Body of pancreas (tissue), 4 donors: ENCODE data around the gene ADCY3. TPM values are rescaled to one million over a fixed set of nuclear protein-coding genes. Genes with fewer than 3 reads are reported as not detected.

Experiments used
- ATAC-seq: fragments of 150-250 bp; one replicate; pipeline ENCODE4 v1.9.1; 2016
- DNase-seq, 4 donors: peaks; one replicate each; pipeline ENCODE4 v3.0.0-alpha.2; 2019
- H3K27ac ChIP-seq, 4 donors: fragments of 200-600 bp; sonication (generic); 1 replicate in 3 of 4; 2 replicates in 1 of 4; pipeline versions ENCODE4 v1.5.1 to v1.6.1; 2016 to 2019; ENCODE audit warnings: mild to moderate bottlenecking in 1 of 4, mixed read lengths in 1 of 4, moderate library complexity in 1 of 4
- H3K27me3 ChIP-seq, 2 donors: fragments of 200-600 bp; sonication (generic); one replicate each; pipeline ENCODE4 v1.6.0; 2016; ENCODE audit warnings: mild to moderate bottlenecking in 1 of 2
- H3K36me3 ChIP-seq, 2 donors: fragments of 200-600 bp; sonication (generic); replicated peaks in 1 of 2; 2 replicates each; pipeline ENCODE4 v1.5.1; 2016; ENCODE audit warnings: low read depth in 2 of 2; ENCODE audit not compliant: insufficient read depth in 1 of 2
- H3K4me1 ChIP-seq: fragments of 200-600 bp; sonication (generic); one replicate; pipeline ENCODE4 v1.6.0; 2016
- H3K4me3 ChIP-seq, 2 donors: fragments of 200-600 bp; sonication (generic); 1 replicate in 1 of 2; 2 replicates in 1 of 2; pipeline ENCODE4 v1.5.1; 2016 to 2019
- H3K9me3 ChIP-seq, 3 donors: fragments of 200-600 bp; sonication (generic); 1 replicate in 2 of 3; 2 replicates in 1 of 3; pipeline ENCODE4 v1.5.1; 2016
- POLR2A ChIP-seq, 3 donors: fragments of 450-650 bp; IDR thresholded peaks; one replicate each; pipeline ENCODE4 v1.6.1; 2016; ENCODE audit warnings: antibody characterized with exemption in 3 of 3, mild to moderate bottlenecking in 2 of 3
- WGBS, 2 donors: methylation state at CpG; one replicate each; pipeline ENCODE4 v1.1.5; 2017; 5-methylcytosine and 5-hydroxymethylcytosine counted together
- intact Hi-C: fragments of 100-400 bp; cut with DNase I; formaldehyde crosslinking; loops from one replicate; pipeline ENCODE4 v1.15.1; 2023
- total RNA-seq, 2 donors: library from RNA; depleted of rRNA; stranded (reverse); fragments of >200 nt; gene quantifications; one replicate each; pipeline ENCODE4 v1.1.0, GENCODE V29; 2016
- TF ChIP-seq, protein P1 (sequence below), 7 experiments: fragments of 450-650 bp in 4 of 7; fragments of 200-600 bp in 3 of 7; sonication (generic) in 3 of 7; IDR thresholded peaks; one replicate each; pipeline ENCODE4 v1.5.1; 2016 to 2019; ENCODE audit warnings: antibody characterized with exemption in 7 of 7

ADCY3 gene
- total RNA-seq, 2 donors from 2014 or later, result 17.1 to 63.9 TPM

DNA sequence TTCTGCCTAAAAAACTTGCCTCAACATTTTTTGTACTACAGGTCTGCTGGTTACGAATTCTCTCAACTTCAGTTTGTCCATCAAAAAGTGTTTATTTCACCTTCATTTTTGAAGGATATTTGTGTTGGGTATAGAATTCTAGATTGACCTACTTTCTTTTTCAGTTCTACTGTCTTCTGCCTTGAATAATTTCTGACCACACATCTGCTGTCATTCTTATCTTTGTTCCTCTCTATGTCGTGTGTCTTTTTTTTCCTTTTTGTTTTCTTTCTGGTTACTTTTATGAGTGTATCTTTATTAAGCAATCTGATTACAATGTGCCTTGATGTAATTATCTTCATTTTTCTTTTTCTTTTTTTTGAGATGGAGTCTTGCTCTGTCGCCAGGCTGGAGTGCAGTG lies 25.3 kb downstream of the ADCY3 start:
- peaks cover 0 to 12% (median 0%) of the 10 kb centered on the region in 3 donors for H3K9me3 ChIP-seq
- DNase-seq, result no peak
- no peaks in the 10 kb centered on the region for H3K27me3 ChIP-seq
- peaks cover 4% of the 10 kb centered on the region for H3K4me1 ChIP-seq
- no peak overlapping the region for H3K27ac ChIP-seq
- 70 to 77% methylated on average over 3 of the region's 3 CpGs for WGBS, 2 donors
- no peaks in the 10 kb centered on the region for H3K36me3 ChIP-seq
- intact Hi-C loops, result no loop called here
- TF ChIP-seq POLR2A (IDR thresholded peaks at IDR 0.05), result no peak
- TF ChIP-seq, protein P1, sequence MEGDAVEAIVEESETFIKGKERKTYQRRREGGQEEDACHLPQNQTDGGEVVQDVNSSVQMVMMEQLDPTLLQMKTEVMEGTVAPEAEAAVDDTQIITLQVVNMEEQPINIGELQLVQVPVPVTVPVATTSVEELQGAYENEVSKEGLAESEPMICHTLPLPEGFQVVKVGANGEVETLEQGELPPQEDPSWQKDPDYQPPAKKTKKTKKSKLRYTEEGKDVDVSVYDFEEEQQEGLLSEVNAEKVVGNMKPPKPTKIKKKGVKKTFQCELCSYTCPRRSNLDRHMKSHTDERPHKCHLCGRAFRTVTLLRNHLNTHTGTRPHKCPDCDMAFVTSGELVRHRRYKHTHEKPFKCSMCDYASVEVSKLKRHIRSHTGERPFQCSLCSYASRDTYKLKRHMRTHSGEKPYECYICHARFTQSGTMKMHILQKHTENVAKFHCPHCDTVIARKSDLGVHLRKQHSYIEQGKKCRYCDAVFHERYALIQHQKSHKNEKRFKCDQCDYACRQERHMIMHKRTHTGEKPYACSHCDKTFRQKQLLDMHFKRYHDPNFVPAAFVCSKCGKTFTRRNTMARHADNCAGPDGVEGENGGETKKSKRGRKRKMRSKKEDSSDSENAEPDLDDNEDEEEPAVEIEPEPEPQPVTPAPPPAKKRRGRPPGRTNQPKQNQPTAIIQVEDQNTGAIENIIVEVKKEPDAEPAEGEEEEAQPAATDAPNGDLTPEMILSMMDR (IDR thresholded peaks at IDR 0.05), result no peak
- no peak for ATAC-seq
- no peak overlapping the region for H3K4me3 ChIP-seq

DNA sequence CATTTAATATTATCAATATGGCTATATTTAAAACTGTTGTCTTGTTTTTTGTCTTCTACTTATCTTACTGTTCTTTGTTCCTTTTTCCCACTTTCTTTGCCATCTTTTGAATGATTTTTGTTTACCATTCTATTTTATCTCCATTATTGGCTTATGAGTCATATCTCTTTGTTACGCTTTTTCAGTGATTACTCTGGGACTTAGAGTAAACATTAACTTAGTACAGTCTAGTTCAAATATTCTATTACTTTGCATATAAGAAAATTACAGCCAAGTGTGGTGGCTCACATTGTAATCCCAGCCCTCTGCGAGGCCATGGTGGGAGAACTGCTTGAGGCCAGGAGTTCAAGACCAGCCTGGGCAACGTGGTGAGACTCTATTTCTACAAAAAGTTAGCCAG lies 26.1 kb downstream of the ADCY3 start:
- Histone ChIP-seq H3K4me1 (peaks cover 4% of the 10 kb centered on the region), H3K4me3 (no peak overlapping the region), H3K27me3 (no peaks in the 10 kb centered on the region), H3K27ac (no peak overlapping the region), H3K9me3 (peaks cover 0 to 12% (median 0%) of the 10 kb centered on the region in 3 donors), H3K36me3 (no peaks in the 10 kb centered on the region)
- WGBS, 2 donors, result 28 to 37% methylated on average over 3 of the region's 3 CpGs
- intact Hi-C loops, result no loop called here
- ATAC-seq (peak; percentile 35), DNase-seq (no peak)
- no peak for TF ChIP-seq POLR2A (IDR thresholded peaks at IDR 0.05)
- TF ChIP-seq, protein P1 (IDR thresholded peaks at IDR 0.05), result no peak

DNA sequence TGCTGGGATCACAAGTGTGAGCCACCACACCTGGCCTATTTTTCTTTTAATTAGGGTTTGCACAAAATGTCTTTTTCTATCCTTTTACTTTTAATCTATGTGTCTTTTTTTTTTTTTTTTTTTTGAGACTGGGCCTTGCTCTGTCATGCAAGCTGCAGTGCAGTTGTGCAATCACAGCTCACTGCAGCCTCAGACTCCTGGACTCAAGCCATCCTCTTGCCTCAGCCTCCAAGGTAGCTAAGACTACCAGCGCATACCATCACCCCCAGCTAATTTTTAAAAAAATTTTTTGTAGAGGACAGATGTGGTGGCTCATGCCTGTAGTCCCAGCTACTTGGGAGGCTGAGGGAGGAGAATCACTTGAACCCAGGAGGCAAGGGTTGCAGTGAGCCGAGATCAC lies 27.1 kb downstream of the ADCY3 start:
- H3K4me1 ChIP-seq, result peaks cover 4% of the 10 kb centered on the region
- no peaks in the 10 kb centered on the region for H3K27me3 ChIP-seq
- no peaks in the 10 kb centered on the region for H3K36me3 ChIP-seq
- H3K4me3 ChIP-seq, result no peak overlapping the region
- WGBS, 2 donors, result 92 to 97% methylated on average over 2 of the region's 2 CpGs
- H3K9me3 ChIP-seq, result peaks cover 0 to 12% (median 0%) of the 10 kb centered on the region in 3 donors
- ATAC-seq, result no peak
- TF ChIP-seq POLR2A (IDR thresholded peaks at IDR 0.05), result no peak
- TF ChIP-seq, protein P1 (IDR thresholded peaks at IDR 0.05), result no peak
- no peak for DNase-seq
- intact Hi-C loops, result no loop called here
- H3K27ac ChIP-seq, result no peak overlapping the region

DNA sequence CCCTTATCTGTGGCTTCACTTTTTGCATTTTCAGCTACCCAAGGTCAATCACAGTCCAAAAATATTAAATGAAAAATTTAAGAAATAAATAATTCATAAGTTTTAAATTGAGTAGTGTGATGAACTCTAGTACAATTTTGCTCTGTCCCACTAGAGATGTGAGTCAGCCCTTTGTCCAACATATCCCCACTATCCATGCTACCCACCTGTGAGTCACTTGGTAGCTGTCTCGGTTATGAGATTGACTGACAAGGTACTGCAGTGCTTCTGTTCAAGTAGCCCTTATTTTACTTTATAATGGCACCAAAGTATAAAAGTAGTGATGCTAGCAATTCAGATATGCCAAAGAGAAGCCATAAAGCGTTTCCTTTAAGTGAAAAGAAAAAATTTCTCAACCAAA lies 28.8 kb downstream of the ADCY3 start:
- 88 to 92% methylated on average over 2 of the region's 2 CpGs for WGBS, 2 donors
- no peak for ATAC-seq
- DNase-seq, result no peak
- intact Hi-C loops, result no loop called here
- H3K4me3 ChIP-seq, result no peak overlapping the region
- no peaks in the 10 kb centered on the region for H3K36me3 ChIP-seq
- H3K27me3 ChIP-seq, result no peaks in the 10 kb centered on the region
- H3K27ac ChIP-seq, result no peak overlapping the region
- peaks cover 0 to 12% (median 0%) of the 10 kb centered on the region in 3 donors for H3K9me3 ChIP-seq
- peaks cover 4% of the 10 kb centered on the region for H3K4me1 ChIP-seq
- TF ChIP-seq POLR2A (IDR thresholded peaks at IDR 0.05), result no peak
- TF ChIP-seq, protein P1 (IDR thresholded peaks at IDR 0.05), result no peak

DNA sequence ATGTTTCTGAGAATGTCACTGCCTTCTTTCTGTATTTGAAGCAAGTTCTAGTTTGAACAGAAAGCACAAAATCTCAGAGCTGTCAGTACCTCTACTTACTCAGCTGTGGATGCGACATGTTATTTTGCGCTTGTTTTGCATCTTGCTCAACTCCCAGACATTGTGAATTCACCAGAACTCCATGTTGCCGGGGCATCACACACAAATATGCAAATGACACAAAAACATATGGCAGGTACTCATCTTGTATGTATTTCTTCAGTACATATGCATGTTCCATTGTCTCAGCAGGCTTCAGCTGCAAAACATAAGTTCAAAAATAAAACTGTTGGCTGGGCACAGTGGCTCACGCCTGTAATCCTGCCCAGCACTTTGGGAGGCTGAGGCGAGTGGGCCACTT lies 30.8 kb downstream of the ADCY3 start:
- H3K9me3 ChIP-seq, result no peaks in the 10 kb centered on the region
- ATAC-seq (no peak), DNase-seq (no peak)
- TF ChIP-seq POLR2A (IDR thresholded peaks at IDR 0.05), result no peak
- TF ChIP-seq, protein P1 (IDR thresholded peaks at IDR 0.05), result no peak
- no peak overlapping the region for H3K4me3 ChIP-seq
- peaks cover 4% of the 10 kb centered on the region for H3K4me1 ChIP-seq
- 91 to 93% methylated on average over 5 of the region's 5 CpGs for whole genome bisulfite sequencing, 2 donors
- intact Hi-C loops, result no loop called here
- H3K36me3 ChIP-seq, result no peaks in the 10 kb centered on the region
- H3K27ac ChIP-seq, result no peak overlapping the region
- H3K27me3 ChIP-seq, result no peaks in the 10 kb centered on the region
